Measurements from ENCODE around the gene APBA2.

- TF ChIP-seq, protein P1, sequence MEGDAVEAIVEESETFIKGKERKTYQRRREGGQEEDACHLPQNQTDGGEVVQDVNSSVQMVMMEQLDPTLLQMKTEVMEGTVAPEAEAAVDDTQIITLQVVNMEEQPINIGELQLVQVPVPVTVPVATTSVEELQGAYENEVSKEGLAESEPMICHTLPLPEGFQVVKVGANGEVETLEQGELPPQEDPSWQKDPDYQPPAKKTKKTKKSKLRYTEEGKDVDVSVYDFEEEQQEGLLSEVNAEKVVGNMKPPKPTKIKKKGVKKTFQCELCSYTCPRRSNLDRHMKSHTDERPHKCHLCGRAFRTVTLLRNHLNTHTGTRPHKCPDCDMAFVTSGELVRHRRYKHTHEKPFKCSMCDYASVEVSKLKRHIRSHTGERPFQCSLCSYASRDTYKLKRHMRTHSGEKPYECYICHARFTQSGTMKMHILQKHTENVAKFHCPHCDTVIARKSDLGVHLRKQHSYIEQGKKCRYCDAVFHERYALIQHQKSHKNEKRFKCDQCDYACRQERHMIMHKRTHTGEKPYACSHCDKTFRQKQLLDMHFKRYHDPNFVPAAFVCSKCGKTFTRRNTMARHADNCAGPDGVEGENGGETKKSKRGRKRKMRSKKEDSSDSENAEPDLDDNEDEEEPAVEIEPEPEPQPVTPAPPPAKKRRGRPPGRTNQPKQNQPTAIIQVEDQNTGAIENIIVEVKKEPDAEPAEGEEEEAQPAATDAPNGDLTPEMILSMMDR (IDR thresholded peaks at IDR 0.05) = no peak
- no peak for TF ChIP-seq POLR2A (IDR thresholded peaks at IDR 0.05)
These were observed 111.2 kb downstream of the APBA2 start for GRCh38 chr15:28996953-28997352.

Measured in sigmoid colon (tissue), 3 donors.